Osteocyte (in vitro differentiated cells): Measurements from ENCODE around the gene CCAR1. TPM values are rescaled to one million over a fixed set of nuclear protein-coding genes. Genes with fewer than 3 reads are reported as not detected.
A peak's percentile ranks its signal among the peaks of the same experiment; 100 is the strongest.
"Not testable (repeated sequence)": the region's sequence is repeated elsewhere in the genome, so short reads cannot be mapped to it uniquely, and the experiment has no call there.

ENCODE experiments used
- DNase-seq: peaks from one replicate; pipeline ENCODE4 v3.0.0; 2021; ENCODE audit warnings: mixed read lengths; ENCODE audit not compliant: unreplicated experiment; ENCODE audit errors: extremely low spot score
- H3K27ac Mint-ChIP-seq: one replicate; pipeline ENCODE4 v1.8.0; 2021; ENCODE audit warnings: mild to moderate bottlenecking, mixed read lengths; ENCODE audit not compliant: unreplicated experiment
- H3K27me3 Mint-ChIP-seq: one replicate; pipeline ENCODE4 v1.8.0; 2021; ENCODE audit warnings: mixed read lengths; ENCODE audit not compliant: unreplicated experiment
- H3K36me3 Mint-ChIP-seq: one replicate; pipeline ENCODE4 v1.8.0; 2021; ENCODE audit warnings: mixed read lengths; ENCODE audit not compliant: unreplicated experiment
- H3K4me1 Mint-ChIP-seq: one replicate; pipeline ENCODE4 v1.8.0; 2021; ENCODE audit warnings: mixed read lengths; ENCODE audit not compliant: unreplicated experiment
- H3K4me3 Mint-ChIP-seq: one replicate; pipeline ENCODE4 v1.8.0; 2021; ENCODE audit warnings: mild to moderate bottlenecking, moderate library complexity, mixed read lengths; ENCODE audit not compliant: unreplicated experiment
- H3K9me3 Mint-ChIP-seq: one replicate; pipeline ENCODE4 v1.8.0; 2021; ENCODE audit warnings: mixed read lengths; ENCODE audit not compliant: unreplicated experiment
- total RNA-seq: library from RNA; stranded (reverse); gene quantifications from 2 replicates; pipeline ENCODE4 v1.2.1, GENCODE V29; 2021
- TF ChIP-seq, protein P1 (sequence below): fragments of 200-600 bp; sonication (generic); IDR thresholded peaks from 2 replicates; pipeline ENCODE4 v1.5.0; 2021; ENCODE audit warnings: antibody characterized with exemption, mild to moderate bottlenecking, moderate library complexity

CCAR1 gene
- total RNA-seq, 1 donor from 2014 or later = 75.9 TPM

DNA sequence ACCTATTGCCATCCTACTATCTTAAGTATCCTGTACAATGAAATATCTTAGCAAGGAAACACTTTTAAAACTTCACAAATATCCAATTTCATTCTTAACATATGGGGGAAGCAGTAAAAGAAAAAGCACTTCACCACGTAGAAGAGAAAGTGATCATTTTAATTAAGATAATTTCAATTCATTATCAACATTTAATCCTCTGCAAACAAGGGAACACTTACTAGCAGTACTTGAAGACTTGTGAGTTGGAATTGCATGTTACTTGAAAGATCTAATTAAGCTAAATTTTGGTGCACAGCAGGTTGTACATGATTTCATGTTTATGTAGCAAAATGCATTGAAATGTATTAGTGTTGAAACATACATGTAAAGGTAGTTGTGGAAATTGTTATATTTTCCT lies 20.8 kb upstream of the CCAR1 start:
- Mint-ChIP-seq H3K4me1 (peaks cover 8% of the 10 kb centered on the region), H3K9me3 (no peaks in the 10 kb centered on the region), H3K4me3 (no peak overlapping the region), H3K36me3 (peaks cover 2% of the 10 kb centered on the region), H3K27me3 (no peaks in the 10 kb centered on the region), H3K27ac (no peak overlapping the region)
- DNase-seq = no peak
- TF ChIP-seq, protein P1, sequence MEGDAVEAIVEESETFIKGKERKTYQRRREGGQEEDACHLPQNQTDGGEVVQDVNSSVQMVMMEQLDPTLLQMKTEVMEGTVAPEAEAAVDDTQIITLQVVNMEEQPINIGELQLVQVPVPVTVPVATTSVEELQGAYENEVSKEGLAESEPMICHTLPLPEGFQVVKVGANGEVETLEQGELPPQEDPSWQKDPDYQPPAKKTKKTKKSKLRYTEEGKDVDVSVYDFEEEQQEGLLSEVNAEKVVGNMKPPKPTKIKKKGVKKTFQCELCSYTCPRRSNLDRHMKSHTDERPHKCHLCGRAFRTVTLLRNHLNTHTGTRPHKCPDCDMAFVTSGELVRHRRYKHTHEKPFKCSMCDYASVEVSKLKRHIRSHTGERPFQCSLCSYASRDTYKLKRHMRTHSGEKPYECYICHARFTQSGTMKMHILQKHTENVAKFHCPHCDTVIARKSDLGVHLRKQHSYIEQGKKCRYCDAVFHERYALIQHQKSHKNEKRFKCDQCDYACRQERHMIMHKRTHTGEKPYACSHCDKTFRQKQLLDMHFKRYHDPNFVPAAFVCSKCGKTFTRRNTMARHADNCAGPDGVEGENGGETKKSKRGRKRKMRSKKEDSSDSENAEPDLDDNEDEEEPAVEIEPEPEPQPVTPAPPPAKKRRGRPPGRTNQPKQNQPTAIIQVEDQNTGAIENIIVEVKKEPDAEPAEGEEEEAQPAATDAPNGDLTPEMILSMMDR = no peak

DNA sequence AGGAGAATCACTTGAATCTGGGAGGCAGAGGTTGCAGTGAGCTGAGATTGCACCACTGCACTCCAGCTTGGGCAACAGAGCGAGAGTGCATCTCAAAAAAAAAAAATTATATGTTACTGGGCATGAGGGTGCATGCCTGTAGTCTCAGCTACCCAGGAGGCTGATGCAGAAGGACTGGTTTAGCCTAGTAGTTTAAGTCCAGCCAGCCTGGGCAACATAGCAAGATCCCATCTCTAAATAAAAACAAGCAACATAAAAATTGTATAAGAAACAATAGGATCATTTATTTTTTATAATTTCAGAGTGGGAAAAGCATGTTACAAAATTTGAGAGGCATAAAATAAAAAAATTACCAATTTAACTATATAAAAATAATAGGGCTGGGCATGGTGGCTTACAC lies 15.5 kb upstream of the CCAR1 start:
- TF ChIP-seq, protein P1 = no peak
- no peaks in the 10 kb centered on the region for H3K27me3 Mint-ChIP-seq
- no peaks in the 10 kb centered on the region for H3K36me3 Mint-ChIP-seq
- H3K4me3 Mint-ChIP-seq = no peak overlapping the region
- no peaks in the 10 kb centered on the region for H3K9me3 Mint-ChIP-seq
- no peaks in the 10 kb centered on the region for H3K4me1 Mint-ChIP-seq
- no peak for DNase-seq
- H3K27ac Mint-ChIP-seq = no peak overlapping the region

DNA sequence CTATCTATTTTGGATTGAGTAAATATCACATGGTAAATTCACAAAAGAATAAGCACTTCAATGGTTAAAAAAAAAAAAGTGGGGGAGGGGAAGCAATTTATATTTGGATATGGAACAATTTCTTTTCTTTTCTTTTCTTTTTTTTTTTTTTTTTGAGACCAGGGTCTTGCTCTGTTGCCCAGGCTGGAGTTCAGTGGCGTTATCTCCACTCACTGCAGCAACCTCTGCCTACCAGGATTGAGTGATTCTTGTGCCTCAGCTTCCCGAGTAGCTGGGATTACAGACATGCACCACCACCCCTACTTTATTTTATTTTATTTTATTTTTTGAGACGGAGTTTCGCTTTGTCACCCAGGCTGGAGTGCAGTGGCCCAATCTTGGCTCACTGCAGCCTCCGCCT lies 12.1 kb upstream of the CCAR1 start:
- H3K27ac Mint-ChIP-seq = not testable (repeated sequence)

DNA sequence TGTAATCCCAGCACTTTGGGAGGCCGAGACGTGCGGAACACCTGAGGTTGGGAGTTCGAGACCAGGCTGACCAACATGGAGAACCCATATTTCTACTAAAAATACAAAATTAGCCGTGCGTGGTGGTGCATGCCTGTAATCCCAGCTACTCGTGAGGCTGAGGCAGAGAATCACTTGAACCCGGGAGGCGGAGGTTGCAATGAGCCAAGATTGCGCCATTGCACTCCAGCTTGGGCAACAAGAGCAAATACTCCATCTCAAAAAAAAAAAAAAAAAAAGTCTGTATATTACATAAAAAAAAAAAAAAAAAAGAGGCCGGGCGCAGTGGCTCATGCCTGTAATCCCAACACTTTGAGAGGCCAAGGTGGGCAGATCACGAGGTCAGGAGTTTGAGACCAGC lies 8.0 kb upstream of the CCAR1 start:
- DNase-seq, H3K4me1 Mint-ChIP-seq, H3K27ac Mint-ChIP-seq, H3K9me3 Mint-ChIP-seq, H3K36me3 Mint-ChIP-seq, H3K4me3 Mint-ChIP-seq, H3K27me3 Mint-ChIP-seq: not testable (repeated sequence)

More for the DNA sequence above, 12.1 kb upstream of the CCAR1 start:
- not testable (repeated sequence) for H3K27me3 Mint-ChIP-seq, H3K36me3 Mint-ChIP-seq, H3K9me3 Mint-ChIP-seq, H3K4me3 Mint-ChIP-seq, DNase-seq, H3K4me1 Mint-ChIP-seq

GRCh38 chr10:68717435-68717834 lies 3.6 kb upstream of the CCAR1 start:
- TF ChIP-seq, protein P1 = no peak
- Mint-ChIP-seq H3K4me3 (no peak overlapping the region), H3K4me1 (peaks cover 8% of the 10 kb centered on the region), H3K9me3 (no peaks in the 10 kb centered on the region), H3K27ac (no peak overlapping the region), H3K36me3 (peaks cover 2% of the 10 kb centered on the region), H3K27me3 (no peaks in the 10 kb centered on the region)
- DNase-seq = no peak

- DNase-seq = no peak
These were observed 765 bp downstream of the CCAR1 start for GRCh38 chr10:68721673-68722335.

More at GRCh38 chr10:68721673-68722335, 765 bp downstream of the CCAR1 start:
- Mint-ChIP-seq H3K27me3 (no peaks in the 10 kb centered on the region), H3K9me3 (no peaks in the 10 kb centered on the region), H3K36me3 (peaks cover 17% of the 10 kb centered on the region), H3K4me1 (peaks cover 14% of the 10 kb centered on the region), H3K4me3 (peak overlapping the region; percentile 98), H3K27ac (peak overlapping the region; percentile 98)
- TF ChIP-seq, protein P1 = no peak
